Muscle of back (tissue), 11 donors: ENCODE data around the gene CKAP2. TPM values are rescaled to one million over a fixed set of nuclear protein-coding genes. Genes with fewer than 3 reads are reported as not detected.
A peak's percentile ranks its signal among the peaks of the same experiment; 100 is the strongest.
"Not testable (repeated sequence)": the region's sequence is repeated elsewhere in the genome, so short reads cannot be mapped to it uniquely, and the experiment has no call there.

ENCODE experiments used
- DNase-seq, 3 donors: peaks; one replicate each; pipeline versions ENCODE4 v3.0.0 to v3.0.0-alpha.2; 2013
- polyA plus RNA-seq, 10 donors: library from polyadenylated mRNA; unstranded; fragments of 120-200 nt; gene quantifications; one replicate each; pipeline ENCODE4 v1.2.1, GENCODE V29; 2013; ENCODE audit not compliant: insufficient read length in 10 of 10

CKAP2 gene
- polyA plus RNA-seq, 10 donors, result 30.2 to 50.6 (median 39.0) TPM

DNA sequence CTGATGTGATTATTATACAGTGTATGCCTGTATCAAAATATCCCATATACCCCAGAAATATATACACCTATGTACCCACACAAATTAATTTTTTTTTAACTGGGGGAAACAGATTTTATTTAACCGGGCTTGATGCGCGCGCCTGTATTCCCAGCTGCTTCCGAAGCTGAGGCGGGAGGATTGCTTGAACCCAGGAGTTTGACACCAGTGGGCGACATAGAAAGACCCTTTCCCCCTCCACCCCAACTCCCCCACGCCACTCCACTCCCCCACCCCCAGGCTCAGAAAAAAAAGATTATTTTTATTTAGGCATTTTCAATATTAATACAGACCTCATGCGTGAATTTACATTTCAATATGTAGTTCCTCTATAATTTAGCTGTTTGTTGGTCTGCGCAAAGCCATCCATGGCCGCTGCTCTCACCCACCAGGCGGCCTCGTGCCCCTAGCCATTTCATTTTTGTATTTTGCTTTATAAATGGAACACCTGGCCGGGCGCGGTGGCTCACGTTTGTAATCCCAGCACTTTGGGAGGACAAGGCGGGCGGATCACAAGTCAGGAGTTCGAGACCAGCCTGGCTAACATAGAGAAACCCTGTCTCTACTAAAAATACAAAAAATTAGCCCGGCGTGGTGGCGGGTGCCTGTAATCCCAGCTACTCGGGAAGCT is 4.0 kb upstream of the CKAP2 start:
- DNase-seq, result no peak

DNA sequence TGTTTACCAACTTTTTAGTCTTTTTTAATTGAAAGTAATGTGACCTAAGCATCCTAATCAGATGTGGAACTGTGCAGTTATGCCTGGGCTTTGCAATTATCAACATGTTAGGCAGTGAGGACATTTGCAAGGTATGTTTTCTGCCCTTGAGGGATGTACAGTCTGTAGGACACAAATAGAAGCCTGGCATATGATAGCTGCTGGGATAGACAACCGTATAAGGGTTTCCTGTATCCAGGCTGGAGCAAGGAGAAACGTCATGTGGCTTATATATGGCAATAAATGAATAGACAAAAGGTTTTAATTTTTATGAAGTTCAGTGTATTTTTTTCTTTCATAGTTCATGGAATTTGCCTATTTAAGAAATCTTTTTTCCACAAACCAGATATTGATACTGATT is 2.8 kb upstream of the CKAP2 start:
- DNase-seq, result no peak

DNA sequence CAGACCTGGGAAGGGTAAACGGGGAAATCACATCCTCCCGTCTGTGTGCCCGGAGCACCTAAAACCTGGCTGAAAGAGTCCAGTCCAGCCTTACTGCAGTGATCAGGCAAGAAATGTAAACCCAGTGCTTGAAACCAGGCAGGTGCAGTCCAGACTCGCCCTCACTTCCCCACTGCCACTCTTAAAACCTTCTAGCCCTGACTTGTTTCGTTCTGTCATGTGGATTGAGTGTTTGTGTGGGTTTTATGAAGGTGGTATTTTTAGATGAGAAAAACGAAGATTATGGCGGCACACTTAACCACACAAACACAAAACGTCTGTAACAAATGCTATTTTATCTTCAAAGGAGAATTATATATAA is 839 bp upstream of the CKAP2 start:
- peak in 2 of 3 donors; percentile 21 to 34 for DNase-seq

- DNase-seq, result peak; percentile 59 to 93 (median 79)
These were observed 381 bp downstream of the CKAP2 start for GRCh38 chr13:52455677-52456041.

GRCh38 chr13:52459668-52460067 is 4.4 kb downstream of the CKAP2 start:
- DNase-seq, result no peak

DNA sequence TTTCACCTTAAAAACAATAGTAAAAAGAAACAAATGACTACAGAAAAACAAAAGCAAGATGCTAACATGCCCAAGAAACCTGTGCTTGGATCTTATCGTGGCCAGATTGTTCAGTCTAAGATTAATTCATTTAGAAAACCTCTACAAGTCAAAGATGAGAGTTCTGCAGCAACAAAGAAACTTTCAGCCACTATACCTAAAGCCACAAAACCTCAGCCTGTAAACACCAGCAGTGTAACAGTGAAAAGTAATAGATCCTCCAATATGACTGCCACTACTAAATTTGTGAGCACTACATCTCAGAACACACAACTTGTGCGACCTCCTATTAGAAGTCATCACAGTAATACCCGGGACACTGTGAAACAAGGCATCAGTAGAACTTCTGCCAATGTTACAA is 6.0 kb downstream of the CKAP2 start:
- DNase-seq, result no peak

DNA sequence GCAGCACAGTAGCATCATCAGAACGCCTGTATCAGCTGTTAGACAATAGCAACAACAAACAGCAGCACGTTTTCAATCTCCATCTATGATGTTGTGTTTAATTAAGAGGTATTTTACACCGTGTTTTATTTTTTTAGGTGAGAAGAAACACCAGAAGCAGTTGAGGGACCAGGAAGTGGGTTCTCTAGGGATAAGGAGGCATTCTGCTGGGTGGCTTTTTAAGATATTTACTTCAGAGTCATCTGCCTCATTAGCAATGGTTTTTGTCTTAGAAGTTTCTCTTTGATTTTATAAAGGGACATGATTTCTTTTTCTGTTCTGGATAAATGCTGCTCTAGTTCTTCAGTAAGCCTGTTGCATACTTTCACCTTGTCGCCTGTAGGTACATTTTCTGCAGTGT is 8.2 kb downstream of the CKAP2 start:
- DNase-seq, result no peak

DNA sequence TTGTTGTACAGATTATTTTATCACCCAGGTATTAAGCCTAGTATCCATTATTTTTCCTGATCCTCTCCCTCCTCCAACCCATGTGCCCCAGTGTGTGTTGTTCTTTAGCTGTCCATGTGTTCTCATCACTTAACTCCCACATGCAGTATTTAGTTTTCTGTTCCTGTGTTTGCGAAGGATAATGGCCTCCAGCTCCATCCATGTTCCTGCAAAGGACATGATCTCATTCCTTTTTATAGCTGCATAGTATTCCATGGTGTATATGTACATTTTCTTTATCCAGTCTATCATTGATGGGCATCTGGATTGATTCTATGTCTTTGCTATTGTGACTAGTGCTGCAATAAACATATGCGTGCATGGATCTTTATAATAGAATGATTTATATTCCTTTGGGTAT is 13.2 kb downstream of the CKAP2 start:
- DNase-seq, result not testable (repeated sequence)

- DNase-seq, result not testable (repeated sequence)
These were observed 25.6 kb downstream of the CKAP2 start for GRCh38 chr13:52480677-52481428.

DNA sequence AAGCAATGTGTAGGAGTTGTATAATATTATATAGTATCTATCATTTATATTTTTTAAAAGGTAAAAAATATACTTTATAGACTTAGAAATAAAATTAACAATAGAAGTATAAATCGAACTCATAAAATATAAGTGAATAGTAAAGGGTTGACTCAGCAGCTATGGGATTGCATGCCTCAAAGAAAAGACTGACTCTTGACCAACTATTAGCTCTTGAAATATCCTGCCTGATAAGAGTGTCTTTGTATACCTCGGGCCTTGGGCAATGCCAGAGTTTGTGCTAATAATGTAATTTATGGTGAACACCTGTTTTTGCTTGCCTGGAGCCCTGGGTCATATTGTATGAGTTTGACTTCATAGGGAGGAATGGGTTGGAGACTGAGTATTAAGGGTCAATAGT is 31.8 kb downstream of the CKAP2 start:
- DNase-seq, result not testable (repeated sequence)

GRCh38 chr13:52488763-52489162 is 33.5 kb downstream of the CKAP2 start:
- DNase-seq, result not testable (repeated sequence)

DNA sequence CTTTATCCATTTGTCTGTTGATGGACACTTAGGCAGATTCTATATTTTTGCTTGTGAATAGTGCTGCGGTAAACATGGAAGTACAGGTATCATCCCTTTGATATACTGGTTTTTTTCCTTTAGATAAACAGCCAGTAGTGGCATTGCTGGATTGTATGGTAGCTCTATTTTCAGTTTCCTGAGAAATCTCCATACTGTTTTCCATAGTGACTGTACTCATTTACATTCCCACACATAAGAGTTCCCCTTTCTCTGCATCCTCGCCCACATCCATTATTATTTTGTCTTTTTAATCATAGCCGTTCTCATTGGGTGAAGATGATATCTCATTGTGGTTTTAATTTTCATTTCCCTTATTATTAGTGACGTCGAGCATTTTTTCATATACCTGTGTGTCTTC is 35.7 kb downstream of the CKAP2 start:
- DNase-seq, result not testable (repeated sequence)

GRCh38 chr13:52494241-52494640 is 39.0 kb downstream of the CKAP2 start:
- not testable (repeated sequence) for DNase-seq

- not testable (repeated sequence) for DNase-seq
These were observed 42.7 kb downstream of the CKAP2 start for GRCh38 chr13:52497979-52498378.

DNA sequence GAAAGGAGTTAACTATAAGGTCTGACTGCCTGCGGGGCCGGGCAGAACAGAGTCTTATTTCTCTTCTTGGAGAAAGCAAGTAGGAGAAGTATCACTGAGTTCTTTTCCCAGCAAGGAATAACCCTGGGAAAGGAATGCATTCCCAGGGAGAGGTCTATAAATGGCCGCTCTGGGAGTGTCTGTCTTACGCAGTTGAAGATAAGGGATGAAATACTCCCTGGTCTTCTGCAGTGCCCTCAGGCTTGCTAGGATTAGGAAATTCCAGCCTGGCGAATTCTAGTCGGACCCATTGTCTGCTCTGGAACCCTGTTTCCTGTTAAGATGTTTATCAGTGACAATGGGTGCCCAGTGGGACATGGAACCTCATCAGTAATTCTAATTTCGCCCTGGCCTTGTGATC is 47.0 kb downstream of the CKAP2 start:
- not testable (repeated sequence) for DNase-seq

DNA sequence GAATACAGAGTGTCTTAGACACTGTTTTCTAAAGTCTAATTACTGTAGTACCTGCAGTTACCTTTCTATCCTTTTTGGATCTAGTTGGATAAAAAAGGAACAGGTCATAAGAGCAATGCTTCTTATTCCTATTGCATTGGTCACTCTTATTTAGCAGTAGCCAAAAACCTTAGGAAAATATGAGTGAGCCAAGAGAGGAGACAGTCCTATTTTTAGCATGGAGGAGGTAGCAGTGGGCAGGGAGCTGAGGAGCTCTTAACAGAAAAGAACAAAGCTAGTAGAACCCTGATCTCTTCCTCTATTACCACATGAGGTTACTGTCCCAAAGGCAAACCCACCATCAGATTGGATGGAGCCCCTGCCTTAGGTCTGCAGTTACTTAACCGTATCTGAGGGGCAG is 50.6 kb downstream of the CKAP2 start:
- not testable (repeated sequence) for DNase-seq

- DNase-seq, result not testable (repeated sequence)
These were observed 54.3 kb downstream of the CKAP2 start for GRCh38 chr13:52509532-52509931.

- DNase-seq, result peak; percentile 4 to 12 (median 5)
These were observed 55.0 kb downstream of the CKAP2 start for GRCh38 chr13:52510221-52510797.

GRCh38 chr13:52511598-52511997 is 56.3 kb downstream of the CKAP2 start:
- not testable (repeated sequence) for DNase-seq

GRCh38 chr13:52513957-52514596 is 58.8 kb downstream of the CKAP2 start:
- DNase-seq, result peak in 2 of 3 donors; percentile 0 to 11

- not testable (repeated sequence) for DNase-seq
These were observed 68.0 kb downstream of the CKAP2 start for GRCh38 chr13:52523323-52523722.
